NCI-H69 (cell line): Measurements from ENCODE around the gene MED13.
"Not testable (repeated sequence)": the region's sequence is repeated elsewhere in the genome, so short reads cannot be mapped to it uniquely, and the experiment has no call there.

ENCODE experiments used
- DNase-seq: peaks from one replicate; lab custom pipeline; 2025; lab: John Stamatoyannopoulos, UW

The MED13 gene

DNA sequence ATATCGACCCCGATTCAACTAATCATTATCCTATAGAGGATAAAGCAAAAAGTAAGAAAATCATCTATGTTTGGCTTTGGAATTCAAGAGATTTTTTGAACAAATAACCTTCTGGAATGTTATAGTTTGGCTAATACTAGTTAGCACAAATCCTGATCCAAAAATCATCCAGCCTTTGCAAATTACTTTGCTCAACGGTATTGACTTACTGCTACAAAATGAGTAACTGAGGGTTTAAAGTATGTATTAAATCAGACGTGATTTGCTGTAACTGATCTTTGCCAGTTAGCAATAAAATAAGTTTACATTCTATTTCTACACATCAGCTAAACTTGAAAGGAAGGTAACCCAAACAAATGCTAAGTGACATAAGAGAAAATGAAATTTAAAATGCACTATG is 6.5 kb downstream of the MED13 start:
- DNase-seq: no peak

GRCh38 chr17:62057696-62058095 is 7.4 kb downstream of the MED13 start:
- no peak for DNase-seq

- DNase-seq: no peak
Measured at GRCh38 chr17:62052765-62053338, 12.2 kb downstream of the MED13 start.

- no peak for DNase-seq
Measured at GRCh38 chr17:62051053-62051452, 14.0 kb downstream of the MED13 start.

- no peak for DNase-seq
Measured at GRCh38 chr17:62049299-62049698, 15.8 kb downstream of the MED13 start.

GRCh38 chr17:62048262-62048661 is 16.8 kb downstream of the MED13 start:
- DNase-seq: no peak

DNA sequence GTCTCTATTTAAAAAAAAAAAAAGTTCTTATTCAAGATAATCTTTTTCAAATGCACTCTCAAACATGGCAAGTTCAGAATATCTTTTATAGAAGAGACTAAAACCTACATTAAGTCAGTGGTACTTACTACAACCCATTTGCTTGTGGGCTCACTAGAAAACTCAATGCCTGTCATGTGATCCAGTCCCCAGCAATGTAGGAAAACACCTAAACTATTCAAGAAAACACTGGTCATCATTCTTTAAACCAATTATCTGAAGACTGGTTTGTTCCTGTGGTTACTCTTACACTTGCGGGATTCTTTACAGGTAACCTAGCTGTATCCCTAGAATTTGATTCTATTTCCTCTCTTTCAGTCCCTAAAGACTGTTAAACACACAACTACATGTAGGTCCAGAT is 19.6 kb downstream of the MED13 start:
- no peak for DNase-seq

DNA sequence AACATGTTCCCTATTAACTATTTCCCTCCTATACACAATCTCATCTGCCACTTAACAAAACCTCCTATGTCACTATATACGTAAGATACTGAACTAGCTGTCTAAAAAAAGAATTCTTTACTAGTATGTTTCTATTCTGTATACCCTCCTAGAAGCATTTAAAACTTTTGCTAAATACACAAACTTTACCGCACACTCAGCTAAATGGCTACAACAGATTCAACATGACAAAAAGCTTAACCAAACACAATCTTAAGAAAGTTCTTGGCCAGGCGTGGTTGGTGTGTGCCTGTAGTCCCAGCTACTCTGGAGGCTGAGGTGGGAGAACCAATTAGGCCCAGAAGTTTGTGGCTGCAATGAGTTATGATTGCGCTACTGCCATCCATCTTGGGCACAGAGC is 20.0 kb downstream of the MED13 start:
- DNase-seq: no peak

DNA sequence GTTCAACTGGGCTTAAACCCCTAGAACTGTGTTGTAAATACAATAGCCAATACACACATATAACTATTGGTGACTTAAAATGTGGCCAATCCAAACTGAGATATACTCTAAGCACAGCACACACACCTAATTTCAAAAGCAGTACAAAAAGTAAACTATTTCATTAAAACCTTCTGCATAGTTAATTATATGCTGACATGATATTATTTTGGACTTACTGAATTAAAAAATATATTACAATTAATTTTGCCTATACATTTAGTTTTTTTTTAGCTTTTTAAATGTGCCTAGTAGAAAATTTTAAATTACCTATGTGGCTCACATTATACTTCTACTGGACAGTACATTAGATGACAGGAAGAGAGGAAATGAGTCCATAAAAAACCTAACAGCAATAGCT is 21.5 kb downstream of the MED13 start:
- no peak for DNase-seq

GRCh38 chr17:62043140-62043539 is 21.9 kb downstream of the MED13 start:
- no peak for DNase-seq

- DNase-seq: no peak
Measured at GRCh38 chr17:62038248-62038647, 26.8 kb downstream of the MED13 start.

- DNase-seq: no peak
Measured at GRCh38 chr17:62033317-62033716, 31.8 kb downstream of the MED13 start.

GRCh38 chr17:62032480-62032879 is 32.6 kb downstream of the MED13 start:
- no peak for DNase-seq

GRCh38 chr17:62030264-62030663 is 34.8 kb downstream of the MED13 start:
- DNase-seq: no peak

GRCh38 chr17:62024866-62025265 is 40.2 kb downstream of the MED13 start:
- no peak for DNase-seq

DNA sequence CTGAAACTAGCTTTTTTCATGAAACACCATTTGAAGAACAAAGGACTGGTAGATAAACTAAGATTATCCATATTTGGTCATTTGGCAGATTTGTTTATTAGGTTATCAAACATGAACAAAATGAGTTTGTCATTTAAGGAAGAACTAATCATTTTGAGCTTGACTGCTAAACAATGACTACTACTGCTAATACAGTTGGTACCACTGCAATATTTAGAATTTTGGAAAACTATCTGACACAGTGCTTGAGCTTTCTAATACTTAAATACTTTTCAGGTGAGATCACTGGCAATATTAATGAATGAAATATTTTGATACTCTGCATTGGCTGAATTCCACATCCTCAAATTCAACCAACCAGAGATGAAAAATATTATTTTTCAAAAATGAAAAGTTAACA is 47.2 kb downstream of the MED13 start:
- DNase-seq: no peak

DNA sequence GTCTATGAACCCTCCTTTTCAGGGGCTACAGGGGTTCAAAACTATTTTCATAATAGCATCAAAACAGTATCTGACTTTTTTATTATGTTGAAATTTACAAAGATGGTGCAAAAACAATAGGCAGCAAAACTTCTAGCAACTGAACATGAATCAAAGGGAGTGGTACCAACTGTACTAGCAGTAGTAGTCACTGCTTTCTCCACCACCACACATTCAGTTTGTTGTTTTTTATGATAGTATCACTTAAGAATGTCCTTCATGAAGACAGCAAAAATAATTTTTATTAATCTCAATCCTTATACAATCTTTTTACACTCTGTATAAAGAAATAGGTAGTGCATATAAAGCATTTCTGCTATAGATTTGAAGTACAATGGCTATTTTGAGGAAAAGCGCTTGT is 47.6 kb downstream of the MED13 start:
- DNase-seq: no peak

GRCh38 chr17:62014526-62014925 is 50.6 kb downstream of the MED13 start:
- no peak for DNase-seq

GRCh38 chr17:62009220-62009619 is 55.9 kb downstream of the MED13 start:
- DNase-seq: no peak

- DNase-seq: no peak
Measured at GRCh38 chr17:62008294-62008693, 56.8 kb downstream of the MED13 start.

- DNase-seq: no peak
Measured at GRCh38 chr17:62004388-62004787, 60.7 kb downstream of the MED13 start.

GRCh38 chr17:62003141-62003540 is 61.9 kb downstream of the MED13 start:
- not testable (repeated sequence) for DNase-seq

DNA sequence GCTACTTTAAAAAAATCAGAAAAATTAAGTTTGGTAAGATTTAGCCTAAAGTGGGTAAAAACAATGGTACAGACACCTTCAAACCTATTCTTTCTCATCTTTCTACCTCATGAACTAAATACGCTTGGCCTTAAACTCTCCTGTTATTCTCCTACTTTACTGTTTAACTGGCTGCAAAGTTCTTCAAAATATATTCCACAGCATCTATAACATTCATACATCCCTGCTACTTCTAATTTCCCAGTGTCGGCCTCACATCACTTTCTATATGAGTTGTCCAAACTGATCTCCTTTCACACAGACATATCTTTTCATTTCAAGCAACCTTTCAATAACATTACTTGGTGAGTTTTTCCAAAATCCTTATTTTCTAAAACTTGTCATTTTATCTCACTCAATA is 64.0 kb downstream of the MED13 start:
- no peak for DNase-seq

GRCh38 chr17:62000186-62000585 is 64.9 kb downstream of the MED13 start:
- DNase-seq: no peak

DNA sequence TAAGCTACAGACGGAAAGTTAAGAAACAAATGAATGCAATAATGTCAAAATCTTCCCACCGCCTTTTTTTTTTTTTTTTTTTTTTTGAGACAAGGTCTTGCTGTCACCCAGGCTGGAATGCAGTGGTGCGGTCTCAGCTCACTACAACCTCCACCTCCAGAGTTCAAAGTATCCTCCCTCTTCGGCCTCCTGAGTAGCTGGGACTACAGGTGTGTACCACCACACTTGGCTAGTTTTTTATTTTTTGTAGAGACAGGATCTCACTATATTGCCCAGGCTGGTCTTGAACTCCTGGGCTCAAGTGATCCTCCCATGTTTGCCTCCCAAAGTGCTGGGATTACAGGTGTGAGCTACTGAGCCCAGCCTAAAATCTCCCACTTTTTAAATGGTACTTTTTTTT is 66.5 kb downstream of the MED13 start:
- not testable (repeated sequence) for DNase-seq
